NOMO-1 treated with DMSO at 0.1 percent for 48 hours (cell line): ENCODE measurements around the gene ADD3.
"Not testable (repeated sequence)": the region's sequence is repeated elsewhere in the genome, so short reads cannot be mapped to it uniquely, and the experiment has no call there.

Source experiments
- DNase-seq: peaks from one replicate; lab custom pipeline; 2025; ENCODE audit not compliant: unreplicated experiment; lab: John Stamatoyannopoulos, UW

Gene ADD3

GRCh38 chr10:110032801-110033700 lies 25.3 kb downstream of the ADD3 start:
- no peak for DNase-seq

- no peak for DNase-seq
Observed at GRCh38 chr10:110033701-110034235, 26.0 kb downstream of the ADD3 start.

- DNase-seq = no peak
Observed at GRCh38 chr10:110034596-110034995, 26.8 kb downstream of the ADD3 start.

GRCh38 chr10:110035070-110035921 lies 27.5 kb downstream of the ADD3 start:
- no peak for DNase-seq

- no peak for DNase-seq
Observed at GRCh38 chr10:110036640-110037039, 28.9 kb downstream of the ADD3 start.

GRCh38 chr10:110039254-110039653 lies 31.5 kb downstream of the ADD3 start:
- DNase-seq = no peak

- DNase-seq = no peak
Observed at GRCh38 chr10:110040108-110040507, 32.3 kb downstream of the ADD3 start.

GRCh38 chr10:110040767-110041478 lies 33.1 kb downstream of the ADD3 start:
- DNase-seq = no peak

GRCh38 chr10:110041479-110041829 lies 33.7 kb downstream of the ADD3 start:
- no peak for DNase-seq

GRCh38 chr10:110042181-110042580 lies 34.4 kb downstream of the ADD3 start:
- DNase-seq = no peak

- no peak for DNase-seq
Observed at GRCh38 chr10:110042891-110043290, 35.1 kb downstream of the ADD3 start.

GRCh38 chr10:110044681-110045080 lies 36.9 kb downstream of the ADD3 start:
- no peak for DNase-seq

GRCh38 chr10:110045772-110046171 lies 38.0 kb downstream of the ADD3 start:
- DNase-seq = no peak

- DNase-seq = not testable (repeated sequence)
Observed at GRCh38 chr10:110048145-110048544, 40.4 kb downstream of the ADD3 start.

- DNase-seq = no peak
Observed at GRCh38 chr10:110048781-110049180, 41.0 kb downstream of the ADD3 start.

- not testable (repeated sequence) for DNase-seq
Observed at GRCh38 chr10:110049889-110050591, 42.3 kb downstream of the ADD3 start.

GRCh38 chr10:110051487-110051886 lies 43.7 kb downstream of the ADD3 start:
- no peak for DNase-seq

- DNase-seq = no peak
Observed at GRCh38 chr10:110052916-110053315, 45.1 kb downstream of the ADD3 start.

- DNase-seq = no peak
Observed at GRCh38 chr10:110056822-110057221, 49.0 kb downstream of the ADD3 start.

- DNase-seq = no peak
Observed at GRCh38 chr10:110057456-110057855, 49.7 kb downstream of the ADD3 start.
